Upper lobe of right lung (tissue), 1 donor: ENCODE results near the gene POC1A. TPM values are rescaled to one million over a fixed set of nuclear protein-coding genes. Genes with fewer than 3 reads are reported as not detected.

Source experiments
- ATAC-seq: fragments of 200-7000 bp; cut with Tn5 transposase; one replicate; pipeline ENCODE4 v1.9.1; 2020; ENCODE audit warnings: mild to moderate bottlenecking, moderate library complexity
- DNase-seq: peaks from one replicate; pipeline ENCODE4 v3.0.0-alpha.2; 2020
- H3K27ac ChIP-seq: fragments of 200-600 bp; one replicate; pipeline ENCODE4 v1.8.0; 2022
- H3K27me3 ChIP-seq: fragments of 200-600 bp; one replicate; pipeline ENCODE4 v1.8.0; 2022; ENCODE audit warnings: mild to moderate bottlenecking
- H3K36me3 ChIP-seq: fragments of 200-600 bp; one replicate; pipeline ENCODE4 v1.8.0; 2022
- H3K4me1 ChIP-seq: fragments of 200-600 bp; one replicate; pipeline ENCODE4 v1.8.0; 2022
- H3K4me3 ChIP-seq: fragments of 200-600 bp; one replicate; pipeline ENCODE4 v1.8.0; 2022; ENCODE audit warnings: mild to moderate bottlenecking
- H3K9me3 ChIP-seq: fragments of 200-600 bp; one replicate; pipeline ENCODE4 v1.8.0; 2022
- intact Hi-C: fragments of 100-400 bp; cut with DNase I; formaldehyde crosslinking; loops from one replicate; pipeline ENCODE4 v1.11.0; 2022
- total RNA-seq: library from RNA; stranded (reverse); fragmentation: NEBNext Ultra II Directional; extraction: Animal tissue kit (Norgen Biotek cat#: 25700); gene quantifications from one replicate; pipeline ENCODE4 v1.2.1, GENCODE V29; 2021
- TF ChIP-seq, protein P1 (sequence below): fragments of 200-600 bp; IDR thresholded peaks from one replicate; pipeline ENCODE4 v1.8.0; 2022; ENCODE audit warnings: antibody characterized with exemption
- donor health status: DM: no; HTN: yes; CAD: no; lungs with severe emphysema.

POC1A gene
- total RNA-seq, 1 donor from 2014 or later = 2.5 TPM

DNA sequence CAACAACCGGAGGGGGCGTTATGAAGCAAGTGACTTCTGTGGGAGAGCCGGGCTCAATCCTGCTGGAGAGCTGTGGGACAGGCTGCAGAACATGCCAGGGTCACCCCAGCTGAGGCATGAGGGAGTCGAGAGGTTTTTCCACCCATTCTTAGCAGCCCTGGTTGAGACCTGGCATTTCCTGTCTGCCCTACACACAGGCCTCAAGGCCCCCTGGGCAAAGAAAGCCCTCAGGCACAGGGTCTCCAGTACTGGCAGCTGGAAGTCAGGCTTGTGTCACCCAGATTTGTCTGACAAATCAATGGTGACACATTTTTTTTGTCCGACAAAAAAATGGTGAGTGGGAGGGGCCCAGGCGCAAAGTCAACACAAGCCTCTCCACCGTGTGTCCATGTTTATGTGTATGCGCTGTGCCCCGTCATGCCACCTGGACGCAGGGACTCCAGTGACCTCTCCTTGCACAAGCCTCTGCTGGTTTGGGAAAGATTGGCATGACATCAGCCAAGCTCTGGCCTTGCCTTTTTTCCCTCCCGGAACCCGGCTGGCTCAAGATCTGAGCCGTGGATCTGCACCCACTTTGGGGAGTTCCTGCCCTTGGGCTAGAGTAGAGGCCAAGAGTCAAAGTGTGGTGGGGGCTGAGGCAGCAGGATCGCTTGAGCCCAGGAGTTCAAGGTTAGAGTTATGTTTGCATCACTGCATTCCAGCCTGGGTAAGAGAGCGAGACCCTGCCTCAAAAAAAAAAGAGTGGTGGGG lies 22.9 kb upstream of the POC1A start:
- peak; percentile 70 for ATAC-seq
- H3K4me1 ChIP-seq = no peaks in the 10 kb centered on the region
- H3K27ac ChIP-seq = no peak overlapping the region
- peak; percentile 75 for DNase-seq
- intact Hi-C loops = no loop called here
- TF ChIP-seq, protein P1, sequence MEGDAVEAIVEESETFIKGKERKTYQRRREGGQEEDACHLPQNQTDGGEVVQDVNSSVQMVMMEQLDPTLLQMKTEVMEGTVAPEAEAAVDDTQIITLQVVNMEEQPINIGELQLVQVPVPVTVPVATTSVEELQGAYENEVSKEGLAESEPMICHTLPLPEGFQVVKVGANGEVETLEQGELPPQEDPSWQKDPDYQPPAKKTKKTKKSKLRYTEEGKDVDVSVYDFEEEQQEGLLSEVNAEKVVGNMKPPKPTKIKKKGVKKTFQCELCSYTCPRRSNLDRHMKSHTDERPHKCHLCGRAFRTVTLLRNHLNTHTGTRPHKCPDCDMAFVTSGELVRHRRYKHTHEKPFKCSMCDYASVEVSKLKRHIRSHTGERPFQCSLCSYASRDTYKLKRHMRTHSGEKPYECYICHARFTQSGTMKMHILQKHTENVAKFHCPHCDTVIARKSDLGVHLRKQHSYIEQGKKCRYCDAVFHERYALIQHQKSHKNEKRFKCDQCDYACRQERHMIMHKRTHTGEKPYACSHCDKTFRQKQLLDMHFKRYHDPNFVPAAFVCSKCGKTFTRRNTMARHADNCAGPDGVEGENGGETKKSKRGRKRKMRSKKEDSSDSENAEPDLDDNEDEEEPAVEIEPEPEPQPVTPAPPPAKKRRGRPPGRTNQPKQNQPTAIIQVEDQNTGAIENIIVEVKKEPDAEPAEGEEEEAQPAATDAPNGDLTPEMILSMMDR = no peak
- H3K4me3 ChIP-seq = no peak overlapping the region
- H3K36me3 ChIP-seq = no peaks in the 10 kb centered on the region
- H3K9me3 ChIP-seq = no peaks in the 10 kb centered on the region
- no peaks in the 10 kb centered on the region for H3K27me3 ChIP-seq

DNA sequence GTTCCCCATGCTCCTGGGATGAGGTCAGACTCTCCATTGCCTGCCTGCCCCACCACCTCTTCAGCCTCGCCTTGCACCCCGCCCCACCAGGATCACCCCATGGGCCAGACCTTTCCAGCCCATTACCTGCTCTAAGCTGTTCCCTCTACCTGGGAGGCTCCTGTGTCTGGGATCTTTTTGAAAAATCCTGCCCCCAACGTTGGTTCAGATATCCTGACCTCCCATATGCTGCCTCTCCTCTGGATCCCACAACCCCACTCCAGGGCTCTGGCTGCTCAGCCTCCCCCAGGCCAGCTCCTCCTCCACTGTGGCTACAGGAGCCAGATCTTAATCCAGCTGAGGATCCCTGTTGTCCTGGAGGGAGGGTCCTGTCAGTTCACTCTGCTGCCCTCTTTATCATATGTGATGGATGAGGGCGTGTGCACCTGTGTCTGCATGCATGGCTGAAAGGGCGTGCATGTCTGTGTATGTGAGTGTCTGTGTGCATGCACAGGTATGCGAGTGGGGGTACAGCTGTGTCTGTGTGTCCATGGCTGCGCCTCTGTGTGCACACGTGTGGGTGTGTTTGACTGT lies 22.0 kb upstream of the POC1A start:
- no peaks in the 10 kb centered on the region for H3K9me3 ChIP-seq
- H3K27me3 ChIP-seq = no peaks in the 10 kb centered on the region
- ATAC-seq (no peak), DNase-seq (peak; percentile 45)
- TF ChIP-seq, protein P1 = no peak
- no peaks in the 10 kb centered on the region for H3K36me3 ChIP-seq
- H3K4me3 ChIP-seq = no peak overlapping the region
- no peaks in the 10 kb centered on the region for H3K4me1 ChIP-seq
- intact Hi-C loops = no loop called here
- no peak overlapping the region for H3K27ac ChIP-seq

DNA sequence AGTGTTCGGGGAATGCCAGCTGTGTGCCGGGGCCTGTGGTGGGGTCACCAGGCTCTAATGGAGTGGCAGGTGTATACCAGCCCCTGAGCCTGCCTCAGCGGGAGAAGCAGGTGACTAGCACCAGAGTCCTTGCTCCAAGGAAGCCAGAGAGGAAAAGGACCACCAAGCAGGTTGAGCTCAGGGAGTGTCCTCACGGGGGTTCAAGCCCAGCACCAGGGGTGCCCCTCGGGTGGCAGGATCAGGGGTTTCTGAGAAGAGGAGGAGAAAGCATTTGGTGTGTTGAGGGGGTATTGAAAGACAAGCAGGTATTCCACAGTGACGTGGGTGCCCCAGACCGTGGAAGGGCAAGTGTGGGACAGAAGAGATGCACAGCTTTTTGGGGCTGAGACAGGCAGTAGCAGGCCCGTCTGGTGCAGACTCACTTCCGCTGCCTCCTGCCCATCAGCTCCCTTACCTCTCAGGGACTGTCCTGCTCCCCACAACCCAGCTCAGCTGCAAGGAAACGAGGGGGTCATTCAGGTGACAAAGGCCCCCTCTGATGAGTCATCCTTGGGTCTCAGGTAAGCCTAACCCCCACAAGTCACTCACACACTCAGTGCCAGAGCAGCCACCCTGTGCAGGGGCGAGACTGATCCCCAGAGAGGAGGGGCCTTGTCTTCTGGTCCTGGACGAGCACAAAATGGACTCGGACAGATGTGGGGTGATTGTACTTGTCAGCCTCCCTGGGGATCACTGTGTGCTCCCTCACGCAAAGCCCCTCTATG lies 21.4 kb upstream of the POC1A start:
- no peaks in the 10 kb centered on the region for H3K27me3 ChIP-seq
- no peak overlapping the region for H3K27ac ChIP-seq
- no peak for ATAC-seq
- no peaks in the 10 kb centered on the region for H3K36me3 ChIP-seq
- intact Hi-C loops = no loop called here
- H3K4me1 ChIP-seq = no peaks in the 10 kb centered on the region
- DNase-seq = no peak
- TF ChIP-seq, protein P1 = no peak
- no peak overlapping the region for H3K4me3 ChIP-seq
- H3K9me3 ChIP-seq = no peaks in the 10 kb centered on the region

DNA sequence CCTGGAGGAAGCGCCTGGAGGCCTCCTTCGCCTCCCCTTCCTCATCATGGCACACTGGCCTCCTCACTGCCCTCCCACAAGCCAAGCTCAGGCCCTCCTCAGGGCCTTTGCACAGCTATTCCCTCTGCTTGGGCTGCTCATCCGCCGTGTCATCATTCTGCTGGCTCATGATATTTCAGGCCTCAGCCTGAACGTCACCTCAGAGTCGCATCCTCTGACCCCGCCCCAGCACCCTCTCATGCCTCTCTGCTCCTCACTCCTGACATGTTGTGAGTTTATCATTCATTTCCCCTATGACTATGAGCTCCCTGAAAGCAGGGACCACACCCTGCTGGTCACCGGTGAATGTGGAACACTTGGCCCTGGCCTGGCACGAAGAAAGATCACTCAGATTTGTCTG lies 20.7 kb upstream of the POC1A start:
- TF ChIP-seq, protein P1 = no peak
- DNase-seq (no peak), ATAC-seq (no peak)
- H3K4me1 ChIP-seq = no peaks in the 10 kb centered on the region
- no peak overlapping the region for H3K27ac ChIP-seq
- H3K9me3 ChIP-seq = no peaks in the 10 kb centered on the region
- no peaks in the 10 kb centered on the region for H3K36me3 ChIP-seq
- no peaks in the 10 kb centered on the region for H3K27me3 ChIP-seq
- no peak overlapping the region for H3K4me3 ChIP-seq
- intact Hi-C loops = no loop called here

DNA sequence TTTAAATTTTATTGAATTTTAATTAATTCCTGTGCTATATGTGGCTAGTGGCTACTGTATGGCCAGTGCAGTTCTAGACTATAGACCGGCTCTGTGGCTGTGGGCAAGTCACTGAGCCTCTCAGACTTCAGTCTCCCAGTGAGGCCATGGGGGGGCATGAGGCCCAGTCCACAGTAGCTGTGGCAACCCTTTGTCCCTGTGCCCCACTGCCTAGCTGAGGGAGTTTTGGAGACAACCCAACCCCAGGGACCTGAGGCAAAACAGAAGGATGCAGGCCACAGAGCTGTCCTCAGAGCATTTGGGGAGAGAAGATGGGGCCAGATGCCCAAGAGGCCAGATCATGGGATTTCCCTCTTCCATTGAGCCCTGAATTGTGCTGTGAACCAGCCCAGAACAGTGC lies 18.9 kb upstream of the POC1A start:
- intact Hi-C loops = no loop called here
- ATAC-seq (no peak), DNase-seq (no peak)
- Histone ChIP-seq H3K9me3 (no peaks in the 10 kb centered on the region), H3K4me3 (no peak overlapping the region), H3K27ac (no peak overlapping the region), H3K4me1 (no peaks in the 10 kb centered on the region), H3K36me3 (no peaks in the 10 kb centered on the region), H3K27me3 (no peaks in the 10 kb centered on the region)
- TF ChIP-seq, protein P1 = no peak
